ENCODE data around the gene SPATA21.
"Not testable (repeated sequence)": the region's sequence is repeated elsewhere in the genome, so short reads cannot be mapped to it uniquely, and the experiment has no call there.

SPATA21 gene, protein sequence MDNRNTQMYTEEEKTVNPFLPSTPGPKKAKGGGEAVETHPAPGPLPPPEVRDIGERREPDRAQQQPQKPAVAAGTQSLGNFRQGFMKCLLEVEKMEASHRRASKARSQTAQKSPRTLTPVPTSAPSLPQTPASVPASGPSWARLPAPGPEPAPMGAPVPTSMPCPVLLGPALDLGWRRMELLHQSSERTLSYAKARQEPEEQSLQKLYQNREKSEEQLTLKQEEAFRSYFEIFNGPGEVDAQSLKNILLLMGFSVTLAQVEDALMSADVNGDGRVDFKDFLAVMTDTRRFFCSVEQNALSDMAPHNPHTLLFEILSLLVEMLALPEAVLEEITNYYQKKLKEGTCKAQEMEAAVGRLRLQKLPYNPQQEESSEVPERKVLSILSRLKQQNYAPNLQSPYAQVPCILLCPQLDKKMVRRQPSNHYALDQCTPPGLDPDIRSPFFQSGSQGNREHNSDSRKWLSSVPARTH

DNA sequence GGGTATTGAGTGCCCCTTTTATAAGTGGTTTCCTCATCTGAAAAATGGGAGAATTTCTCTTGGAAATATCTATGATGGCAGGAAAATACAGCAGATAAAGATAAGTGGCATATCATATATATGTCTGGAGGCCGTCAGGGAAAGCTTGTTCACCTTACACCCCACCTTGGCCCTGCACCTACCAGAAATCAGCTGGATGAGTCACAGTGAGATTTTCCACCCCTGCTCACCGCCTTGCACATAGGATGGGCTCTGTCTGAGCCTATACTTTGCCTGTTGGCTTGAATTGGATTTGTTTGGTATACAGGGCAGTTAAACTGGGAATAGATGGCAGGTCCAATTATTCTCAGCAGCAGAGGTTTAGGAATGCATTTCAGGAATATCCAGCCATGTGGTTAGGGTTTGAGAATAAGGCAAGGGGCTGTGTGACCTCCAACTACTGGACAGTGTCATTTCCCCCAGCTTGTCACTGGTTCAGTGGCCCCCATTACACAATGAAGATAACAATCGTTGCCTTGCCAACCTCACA, at the start of gene SPATA21:
Gene SPATA21 (minus strand): TSS at position 479 of the 529 bp plus-strand sequence. CDS start 6,053 bp downstream, outside the sequence.
- DNase-seq (ENCODE audit: low read depth, low spot score), result no peak

DNA sequence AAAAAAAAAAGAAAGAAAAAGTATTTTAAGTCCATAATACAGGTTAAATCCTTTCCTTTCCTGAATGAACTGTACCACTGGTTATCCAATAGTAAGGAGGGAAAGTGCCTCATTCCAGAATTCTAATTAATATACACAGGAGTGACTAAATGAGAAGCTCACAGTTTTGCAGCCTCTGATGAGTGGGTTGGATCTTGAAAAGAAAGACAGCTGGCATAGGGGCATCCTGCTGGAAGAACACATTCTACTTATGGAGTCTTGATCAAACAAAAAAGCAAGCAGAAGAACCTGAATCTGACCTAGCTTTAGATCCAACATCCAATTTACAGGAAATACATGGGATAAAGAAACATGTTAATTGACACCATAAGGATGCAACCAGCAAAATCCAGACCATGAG, 49.8 kb upstream of the SPATA21 start:
- DNase-seq (ENCODE audit: low read depth, low spot score), result not testable (repeated sequence)

DNA sequence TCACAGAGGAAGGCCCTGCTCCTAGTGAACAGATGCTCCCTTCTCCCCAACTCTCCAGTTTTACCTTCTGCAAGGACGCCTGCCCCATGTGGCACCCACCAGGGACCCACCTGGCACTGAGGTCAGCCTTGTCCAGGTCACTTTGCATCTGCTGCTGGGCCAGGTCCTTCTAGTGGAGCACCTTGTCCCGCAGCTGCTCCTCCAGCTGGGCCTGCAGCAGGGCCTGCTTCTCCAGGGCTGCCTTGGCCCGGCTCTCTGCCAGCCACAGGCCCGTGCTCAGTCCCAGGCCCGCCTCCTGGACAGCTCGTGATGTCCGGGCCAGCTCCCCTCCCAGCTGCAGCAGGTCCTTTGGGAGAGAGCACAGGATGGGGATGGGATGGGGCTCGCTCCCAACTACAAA, 49.1 kb upstream of the SPATA21 start:
- DNase-seq (ENCODE audit: low read depth, low spot score), result not testable (repeated sequence)

DNA sequence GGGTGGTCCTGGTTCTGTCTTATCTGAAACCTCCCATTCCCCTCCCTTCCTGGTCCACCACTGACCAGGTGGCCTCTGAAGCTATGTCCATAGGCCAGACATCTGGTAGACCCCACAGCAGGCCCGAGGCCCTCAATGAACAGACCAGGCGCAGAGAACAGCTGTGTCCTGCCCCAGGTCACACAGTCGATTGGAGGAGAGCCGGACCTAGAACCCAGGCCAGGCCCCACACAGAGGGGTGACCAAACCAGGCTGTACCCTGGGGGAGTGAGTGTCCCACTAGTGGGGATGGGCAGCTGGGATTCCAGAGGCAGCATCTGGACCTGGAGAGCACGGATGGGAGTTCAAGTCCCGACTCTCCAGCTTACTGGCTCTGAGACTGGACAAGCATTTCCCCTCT, 47.7 kb upstream of the SPATA21 start:
- DNase-seq (ENCODE audit: low read depth, low spot score), result no peak

DNA sequence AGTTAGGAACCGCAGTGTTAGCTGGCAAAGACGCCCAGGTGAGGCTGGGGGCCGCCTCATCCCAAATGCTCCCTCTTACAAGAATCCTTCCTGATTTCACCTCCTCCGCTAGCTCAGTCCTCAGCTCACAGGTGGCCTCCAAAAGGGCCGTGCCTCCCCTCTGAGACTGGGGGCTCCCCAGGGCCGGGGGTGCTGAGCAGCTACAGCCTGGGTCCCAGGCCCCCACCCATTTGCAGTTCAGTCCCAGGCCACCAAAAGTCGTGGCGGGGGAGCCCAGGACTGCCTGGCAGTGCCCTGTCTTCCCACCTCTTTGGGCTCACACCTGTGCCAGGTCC, 47.2 kb upstream of the SPATA21 start:
- DNase-seq (ENCODE audit: low read depth, low spot score), result no peak

DNA sequence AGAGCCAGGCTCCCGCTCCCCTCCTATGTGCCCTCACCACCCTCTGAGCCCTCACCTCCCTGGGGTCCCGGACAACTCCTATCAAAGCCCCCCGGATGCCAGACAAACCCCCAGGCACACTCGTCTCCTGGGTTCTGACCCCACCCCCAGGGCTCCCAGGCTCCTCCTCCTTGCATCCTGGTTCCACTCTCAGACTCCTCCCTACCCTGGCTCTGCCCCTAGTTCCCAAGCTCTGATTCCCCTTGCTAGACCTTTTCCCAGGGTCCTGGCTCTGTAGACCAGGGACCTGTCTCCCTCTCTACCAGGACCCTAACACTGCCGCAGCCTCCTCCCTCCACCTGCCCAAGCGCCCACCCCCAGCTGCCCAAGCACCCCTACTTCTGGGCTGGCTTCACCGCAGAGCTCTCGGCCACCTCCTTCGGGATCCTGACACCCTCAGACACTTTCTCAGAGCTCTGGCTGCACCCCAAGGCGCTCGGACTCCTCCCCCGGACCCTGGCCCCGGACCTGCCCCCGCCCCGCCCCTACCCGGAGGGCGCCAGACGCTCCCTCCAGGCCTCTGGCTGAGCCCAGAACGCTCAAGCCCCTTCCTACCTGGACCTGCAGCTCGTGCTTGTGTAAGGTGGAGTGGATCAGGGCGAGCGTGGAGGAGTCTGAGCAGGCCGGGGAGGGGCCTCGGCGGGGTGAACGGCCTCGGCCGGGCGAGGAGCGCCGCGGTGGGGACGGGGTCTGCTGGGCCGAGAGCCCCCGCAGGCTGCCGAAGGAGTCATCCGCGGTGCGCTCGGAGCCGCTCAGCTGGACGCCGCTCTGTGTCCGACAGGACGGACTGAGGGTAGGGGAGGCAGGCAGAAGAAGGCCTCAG, 46.6 kb upstream of the SPATA21 start:
- DNase-seq (ENCODE audit: low read depth, low spot score), result not testable (repeated sequence)

DNA sequence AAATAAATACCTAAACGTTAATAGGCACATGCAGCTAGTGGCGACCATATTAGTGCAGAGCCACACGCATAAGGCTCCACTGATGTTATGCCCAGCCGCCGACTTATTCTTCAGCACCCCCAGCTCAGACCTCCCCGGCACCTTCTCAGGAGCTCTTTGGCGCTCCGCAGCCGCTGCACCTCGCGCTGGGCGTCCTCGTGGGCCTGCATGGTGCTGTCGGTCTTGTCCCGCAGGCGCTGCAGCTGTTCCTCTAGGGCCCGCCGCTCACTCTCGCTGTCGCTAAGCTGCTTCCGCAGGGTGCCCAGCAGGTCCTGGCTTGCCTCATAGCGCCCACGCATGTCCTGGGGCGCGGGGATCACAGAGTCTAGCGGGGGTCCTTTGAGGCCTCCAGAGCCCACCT, 45.9 kb upstream of the SPATA21 start:
- not testable (repeated sequence) for DNase-seq (ENCODE audit: low read depth, low spot score)

DNA sequence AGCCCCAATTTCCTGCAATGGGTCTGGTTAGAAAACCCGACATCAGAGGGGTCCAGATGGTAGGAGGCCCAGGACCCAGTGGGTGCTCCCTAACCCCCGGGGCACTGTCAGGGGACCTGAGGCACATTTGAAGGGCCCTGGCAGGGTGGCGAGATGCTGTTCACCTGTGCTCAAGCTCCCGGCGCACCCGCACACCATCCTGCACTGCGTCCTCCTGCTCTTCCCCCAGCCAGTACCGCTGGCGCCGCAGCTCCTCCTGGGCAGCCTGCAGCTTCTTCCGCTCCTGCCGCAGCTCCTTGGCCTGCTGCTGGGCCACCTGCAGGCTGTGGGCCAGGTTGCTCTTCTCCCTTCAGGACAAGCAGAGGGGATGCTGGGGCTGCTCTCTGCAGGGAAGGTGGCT, 40.9 kb upstream of the SPATA21 start:
- no peak for DNase-seq (ENCODE audit: low read depth, low spot score)

DNA sequence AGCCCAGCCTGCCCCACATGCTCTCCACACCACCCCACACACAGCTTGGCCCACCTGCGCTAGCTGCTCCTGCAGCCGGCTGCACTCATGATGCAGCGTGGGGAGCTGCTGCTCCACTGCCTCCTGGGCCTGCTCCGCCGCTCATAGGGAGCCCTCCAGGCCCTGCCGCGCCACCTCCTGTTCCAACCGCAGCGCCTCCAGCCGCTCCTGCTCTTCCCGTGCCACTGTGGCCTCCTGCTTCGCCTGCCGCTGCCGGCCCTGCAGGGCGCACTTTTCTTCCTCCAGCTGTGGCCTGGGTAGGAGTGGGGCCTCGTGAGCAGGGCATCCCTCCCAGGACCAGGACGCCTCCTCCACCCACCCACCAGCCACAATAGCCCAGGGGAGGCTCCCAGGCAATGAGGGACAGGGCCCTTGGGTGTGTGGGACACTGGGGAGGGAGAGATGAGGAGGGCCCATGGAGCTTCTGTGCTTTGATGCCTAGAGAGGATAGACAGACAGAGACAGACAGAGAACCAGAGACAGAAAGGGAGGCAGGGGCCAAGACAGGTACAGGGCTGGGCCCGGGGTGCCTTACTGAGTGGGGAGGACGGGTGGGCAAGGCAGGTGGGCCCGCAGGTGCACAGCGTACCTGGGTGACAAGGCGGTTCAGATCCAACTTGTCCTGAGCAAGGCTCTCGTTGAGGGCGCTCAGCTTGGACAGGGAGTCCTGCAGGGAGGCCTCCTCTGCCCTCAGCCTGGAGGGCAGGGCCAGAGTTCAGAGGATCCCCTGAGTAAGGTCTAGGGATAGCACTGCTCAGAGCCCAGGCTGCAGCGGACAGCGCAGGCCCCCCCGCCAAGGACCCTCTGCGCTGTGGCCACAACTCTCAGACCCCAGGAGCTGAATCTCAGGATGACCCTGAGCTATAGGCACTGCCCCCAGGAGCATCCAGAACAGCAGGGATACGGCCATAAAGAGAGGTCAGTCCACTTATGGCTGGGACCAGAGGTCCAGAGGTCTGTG, 38.8 kb upstream of the SPATA21 start:
- DNase-seq (ENCODE audit: low read depth, low spot score), result not testable (repeated sequence)

DNA sequence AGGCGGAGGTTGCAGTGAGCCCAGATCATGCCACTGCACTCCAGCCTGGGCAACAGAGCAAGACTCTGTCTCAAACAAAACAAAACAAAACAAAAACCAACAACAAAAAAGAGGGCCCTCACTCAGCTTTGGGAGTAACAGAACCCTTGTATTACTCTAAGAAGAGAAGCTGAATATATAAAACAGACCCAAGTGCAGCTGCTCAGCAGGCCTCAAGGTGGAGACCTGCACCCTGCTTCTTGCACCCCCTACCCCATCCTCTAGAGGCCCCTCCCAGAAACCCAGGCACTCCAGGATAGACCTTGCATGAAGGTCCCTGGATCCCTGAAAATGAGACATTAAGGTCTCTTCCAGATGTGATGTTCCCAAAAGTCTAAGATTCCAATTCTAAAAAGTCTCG, 37.7 kb upstream of the SPATA21 start:
- not testable (repeated sequence) for DNase-seq (ENCODE audit: low read depth, low spot score)

DNA sequence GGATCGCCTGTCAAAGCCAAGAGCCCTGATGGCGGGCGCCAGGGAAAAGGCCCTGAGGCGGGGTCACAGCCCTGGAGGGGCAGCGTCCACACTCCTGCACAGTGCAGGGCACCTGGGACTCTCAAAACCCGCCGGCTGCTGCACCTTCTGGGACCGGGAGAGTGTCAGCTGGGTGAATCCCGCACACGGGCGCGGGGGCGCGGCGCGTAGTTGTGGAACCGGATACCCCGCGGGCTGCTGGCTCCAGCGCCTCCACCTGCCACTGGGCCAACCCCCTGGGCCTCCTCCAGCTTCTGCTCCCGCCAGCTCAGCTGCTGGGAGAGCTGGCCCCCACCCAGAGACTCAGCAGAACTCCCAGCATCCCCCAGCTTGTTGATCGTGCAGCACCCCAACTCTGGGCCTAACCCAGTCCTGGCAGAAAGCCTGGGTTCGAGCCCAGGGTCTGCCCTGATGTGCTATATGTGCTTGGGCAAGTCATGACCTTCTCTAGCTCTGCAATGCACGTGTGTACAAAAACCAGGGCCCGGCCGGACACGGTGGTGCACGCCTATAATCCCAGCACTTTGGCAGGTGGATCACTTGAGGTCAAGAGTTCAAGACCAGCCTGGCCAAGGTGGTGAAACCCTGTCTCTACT, 37.1 kb upstream of the SPATA21 start:
- DNase-seq (ENCODE audit: low read depth, low spot score), result no peak

DNA sequence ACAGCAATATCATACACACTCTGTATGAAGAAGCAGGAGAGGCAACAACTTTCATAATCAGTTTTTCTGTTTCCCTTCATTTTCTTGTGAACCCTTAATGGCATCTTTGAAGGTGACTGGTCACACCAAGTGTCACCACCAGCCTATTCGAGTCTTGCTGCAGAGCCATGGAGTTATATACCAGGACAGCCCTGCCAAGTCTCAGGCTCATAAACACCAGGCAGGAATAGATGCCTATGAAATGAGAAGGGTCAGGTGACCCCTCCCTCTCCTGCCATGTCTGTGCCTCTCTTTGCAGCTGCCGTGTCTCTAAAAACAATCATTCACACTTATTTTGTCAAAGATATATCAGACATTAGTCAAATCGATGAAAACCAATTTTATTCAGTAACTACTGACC, 31.3 kb upstream of the SPATA21 start:
- no peak for DNase-seq (ENCODE audit: low read depth, low spot score)

DNA sequence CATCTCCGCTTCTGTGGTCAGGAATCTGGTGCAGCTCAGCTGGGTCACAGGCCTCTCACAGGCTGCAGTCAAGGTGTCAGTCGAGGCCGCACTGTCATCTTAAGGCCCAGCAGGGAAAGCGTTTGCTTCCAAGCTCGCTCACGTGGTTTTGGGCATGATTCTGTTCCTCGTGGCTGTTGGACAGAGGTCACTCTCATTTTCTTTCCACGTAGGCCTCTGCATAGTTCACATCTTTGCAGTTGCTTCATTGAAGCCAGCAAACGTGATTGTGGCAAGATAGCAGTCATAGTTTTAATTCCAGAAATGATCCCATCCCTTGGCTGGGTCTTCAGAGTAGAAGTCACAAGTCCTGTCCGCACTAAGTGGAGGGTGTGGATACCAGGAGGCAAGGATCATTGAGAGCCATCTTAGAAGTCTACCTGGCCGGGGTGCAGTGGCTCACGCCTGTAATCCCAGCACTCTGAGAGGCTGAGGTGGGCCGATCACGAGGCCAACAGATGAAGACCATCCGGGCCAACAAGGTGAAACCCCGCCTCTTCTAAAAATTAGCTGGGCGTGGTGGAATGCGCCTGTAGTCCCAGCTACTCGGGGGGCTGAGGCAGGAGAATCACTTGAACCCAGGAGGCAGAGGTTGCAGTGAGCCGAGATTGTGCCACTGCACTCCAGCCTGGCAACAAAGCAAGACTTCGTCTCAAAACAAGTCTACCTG, 27.8 kb upstream of the SPATA21 start:
- no peak for DNase-seq (ENCODE audit: low read depth, low spot score)

DNA sequence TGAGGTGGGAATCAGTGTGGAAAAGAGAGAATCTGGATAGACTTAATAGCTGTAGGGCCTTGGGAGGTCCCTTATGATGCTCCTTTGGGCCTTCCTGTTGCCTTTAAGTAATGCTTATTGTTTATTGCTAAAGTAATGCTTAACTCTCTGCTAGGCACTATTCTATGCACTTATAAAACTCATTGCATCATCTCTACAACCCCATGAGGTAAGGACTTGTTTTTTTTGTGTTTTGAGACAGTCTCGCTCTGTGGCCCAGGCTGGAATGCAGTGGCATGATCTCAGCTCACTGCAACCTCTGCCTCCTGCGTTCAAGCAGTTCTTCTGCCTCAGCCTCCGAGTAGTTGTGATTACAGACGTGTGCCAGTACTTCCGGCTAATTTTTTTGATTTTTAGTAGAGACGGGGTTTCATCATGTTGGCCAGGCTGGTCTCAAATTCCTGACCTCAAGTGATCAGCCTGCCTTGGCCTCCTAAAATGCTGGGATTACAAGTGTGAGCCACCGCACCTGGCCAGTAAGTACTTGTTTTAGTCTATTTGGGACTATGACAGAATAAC, 25.6 kb upstream of the SPATA21 start:
- no peak for DNase-seq (ENCODE audit: low read depth, low spot score)

DNA sequence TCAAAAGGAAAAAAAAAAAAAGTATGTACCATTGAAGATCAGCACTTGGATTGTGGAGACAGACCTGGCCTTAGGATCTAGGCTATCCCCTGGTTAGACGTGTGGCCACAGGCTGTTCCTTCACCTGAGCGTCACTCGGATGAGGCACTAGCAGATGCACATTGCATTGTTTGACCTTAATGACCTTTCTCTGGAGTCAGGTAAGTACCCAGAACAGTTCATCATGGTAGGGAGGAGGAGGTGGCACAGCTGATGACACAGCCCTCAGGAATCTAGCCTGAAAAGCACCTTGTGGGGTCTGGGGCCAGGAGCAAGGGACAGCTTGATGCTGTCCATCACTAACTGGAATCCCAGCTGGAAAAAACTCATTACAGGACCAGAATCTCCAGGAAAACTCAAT, 24.5 kb upstream of the SPATA21 start:
- DNase-seq (ENCODE audit: low read depth, low spot score), result peak; percentile 39

DNA sequence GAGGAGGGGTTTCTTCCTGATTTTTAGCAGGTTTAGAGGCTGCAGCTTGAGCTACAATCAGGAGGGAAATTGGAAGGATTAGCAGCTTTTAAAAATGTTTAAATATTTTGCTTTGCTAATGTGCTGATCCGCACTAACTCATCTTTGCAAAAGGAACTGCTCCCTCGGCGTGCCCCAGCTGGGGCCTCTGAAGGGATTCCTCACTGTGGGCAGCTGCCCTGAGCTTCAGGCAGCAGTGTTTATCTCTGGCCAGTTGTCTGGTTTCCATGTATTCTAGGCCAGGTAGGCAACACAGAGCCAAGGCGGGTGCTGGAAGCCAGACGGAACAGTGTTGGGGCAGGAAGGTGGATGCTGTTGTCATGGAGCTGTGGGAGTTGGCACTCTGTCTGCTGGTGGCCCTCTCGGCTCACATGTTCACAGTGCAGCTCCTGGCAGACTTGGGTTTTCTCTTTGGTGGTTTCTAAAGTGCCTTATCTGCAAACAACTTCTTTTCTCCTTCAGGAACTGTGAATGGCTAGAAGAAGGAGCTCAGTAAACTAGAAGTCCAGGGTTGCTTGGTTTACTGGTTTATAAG, 22.2 kb upstream of the SPATA21 start:
- no peak for DNase-seq (ENCODE audit: low read depth, low spot score)

DNA sequence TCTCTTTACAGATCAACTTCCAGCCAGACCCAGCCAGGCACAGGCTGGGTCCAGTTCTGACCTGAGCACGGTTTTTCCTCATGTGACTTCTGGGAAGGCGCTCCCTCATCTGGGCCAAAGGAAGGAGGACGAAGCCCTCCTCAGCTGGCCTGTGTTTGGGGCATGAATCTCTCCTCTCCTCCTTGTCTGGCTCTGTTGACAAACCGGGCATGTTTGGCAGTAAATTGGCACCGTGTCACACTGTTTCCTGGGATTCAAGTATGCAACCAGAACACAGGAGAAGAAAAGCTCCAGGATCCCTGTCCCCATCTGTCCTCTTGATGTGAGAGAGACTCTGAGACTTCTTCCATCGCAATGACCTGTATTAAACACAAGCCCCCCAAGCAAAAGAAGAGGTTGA, 21.6 kb upstream of the SPATA21 start:
- no peak for DNase-seq (ENCODE audit: low read depth, low spot score)

DNA sequence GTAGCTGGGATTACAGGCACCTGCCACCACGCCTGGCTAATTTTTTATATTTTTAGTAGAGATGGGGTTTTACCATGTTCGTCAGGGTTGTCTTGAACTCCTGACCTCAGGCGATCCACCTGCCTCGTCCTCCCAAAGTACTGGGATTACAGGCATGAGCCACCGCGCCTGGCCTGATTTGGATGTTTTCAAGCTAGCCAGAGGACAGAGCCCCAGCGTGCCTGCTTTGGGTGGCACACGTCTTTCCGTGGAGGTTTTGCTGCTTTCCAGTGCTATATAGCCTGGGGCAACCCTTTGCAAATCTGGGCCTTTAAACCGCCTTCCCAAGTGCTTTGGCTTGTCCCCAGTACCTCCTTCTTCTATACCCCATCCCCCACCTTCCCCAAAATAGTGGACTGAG, 18.9 kb upstream of the SPATA21 start:
- not testable (repeated sequence) for DNase-seq (ENCODE audit: low read depth, low spot score)

DNA sequence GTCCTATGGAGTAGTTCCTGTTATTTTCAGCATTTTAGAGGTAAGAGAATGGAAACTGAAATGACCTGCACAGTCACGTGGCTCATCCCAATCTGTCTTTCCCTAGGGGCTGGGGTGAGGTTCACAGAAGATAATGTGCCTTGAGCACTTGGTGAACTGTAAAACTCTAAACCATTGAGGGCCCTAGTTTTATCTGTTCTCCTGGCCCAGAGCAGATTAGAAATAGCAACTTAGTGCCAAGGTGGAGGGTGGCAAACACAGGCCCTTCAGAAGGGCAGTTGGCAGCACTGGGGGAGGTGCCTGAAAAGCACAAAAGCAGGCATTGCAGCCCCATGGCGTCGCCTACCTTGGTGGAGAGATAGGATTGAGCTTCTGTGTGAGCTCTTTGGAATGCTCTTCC, 17.7 kb upstream of the SPATA21 start:
- not testable (repeated sequence) for DNase-seq (ENCODE audit: low read depth, low spot score)
